Muscle layer of duodenum (tissue), 2 donors: ENCODE results near the gene MACO1.

Experiments
- H3K27ac ChIP-seq: one replicate; pipeline ENCODE4 v1.7.0; 2013; ENCODE audit warnings: mild to moderate bottlenecking, low read length
- H3K27me3 ChIP-seq: one replicate; pipeline ENCODE4 v1.7.0; 2013; ENCODE audit warnings: low read depth, mild to moderate bottlenecking, control low read depth, low read length
- H3K36me3 ChIP-seq, 2 donors: one replicate each; pipeline ENCODE4 v1.7.0; 2013; ENCODE audit warnings: low read length in 2 of 2, control low read depth in 1 of 2, mild to moderate bottlenecking in 1 of 2; ENCODE audit not compliant: insufficient read depth in 2 of 2, control insufficient read depth in 1 of 2
- H3K4me1 ChIP-seq, 2 donors: one replicate each; pipeline ENCODE4 v1.7.0; 2013; ENCODE audit warnings: low read length in 2 of 2, mild to moderate bottlenecking in 2 of 2, control low read depth in 1 of 2, moderate library complexity in 1 of 2; ENCODE audit not compliant: insufficient read depth in 2 of 2, control insufficient read depth in 1 of 2
- H3K4me3 ChIP-seq, 2 donors: one replicate each; pipeline ENCODE4 v1.7.0; 2013; ENCODE audit warnings: low read length in 2 of 2, low read depth in 1 of 2, mild to moderate bottlenecking in 1 of 2
- H3K9me3 ChIP-seq, 2 donors: one replicate each; pipeline ENCODE4 v1.7.0; 2013; ENCODE audit warnings: low read length in 2 of 2, control low read depth in 1 of 2, mild to moderate bottlenecking in 1 of 2; ENCODE audit not compliant: control insufficient read depth in 1 of 2
- donor health status: healthy.

MACO1 gene

DNA sequence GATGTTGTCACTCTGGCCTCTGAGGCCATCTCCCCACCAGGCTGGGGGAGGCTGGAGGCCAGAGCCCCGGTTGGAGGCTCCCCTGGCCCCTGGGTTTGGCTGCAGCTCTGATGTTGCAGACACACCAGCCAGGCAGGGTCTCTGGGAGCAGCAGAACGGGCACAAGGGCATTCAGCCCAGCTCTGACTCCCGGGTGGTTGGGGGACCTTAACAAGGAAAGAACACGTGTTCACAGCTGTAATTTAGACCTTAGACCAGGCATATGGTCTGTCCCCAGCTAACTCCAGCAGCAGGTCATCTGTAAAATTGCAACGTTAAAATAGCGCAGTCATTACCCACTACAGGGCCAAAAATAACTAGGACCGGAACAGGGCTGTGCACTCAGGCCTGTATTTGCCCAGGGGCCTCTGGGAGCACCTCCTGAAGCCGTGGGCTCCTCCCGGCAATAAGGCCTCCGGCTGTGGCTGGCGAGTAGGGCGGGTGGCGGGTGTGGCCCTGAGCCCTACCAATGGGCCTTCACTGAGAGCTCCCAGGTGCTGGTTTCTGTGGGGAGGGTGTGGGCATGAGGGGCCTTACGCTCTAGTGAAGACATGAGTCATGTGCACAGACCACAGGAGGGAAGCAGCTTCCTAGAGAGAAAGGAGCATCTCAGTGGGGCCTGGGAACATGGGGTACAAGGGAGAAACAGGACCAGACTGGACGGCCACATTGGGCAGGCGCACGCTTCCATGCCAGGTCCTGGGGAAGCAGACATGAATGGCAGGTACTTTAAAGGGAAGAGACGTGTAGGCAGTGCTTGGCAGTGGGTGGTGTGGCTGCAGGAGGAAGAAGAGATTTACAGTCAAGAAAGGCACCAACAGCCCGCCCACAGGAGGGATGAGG is 118.8 kb downstream of the MACO1 start:
- Histone ChIP-seq H3K36me3 (no peaks in the 10 kb centered on the region), H3K4me1 (peaks cover 11 to 39% of the 10 kb centered on the region in 2 donors), H3K9me3 (no peaks in the 10 kb centered on the region), H3K27me3 (no peaks in the 10 kb centered on the region), H3K4me3 (no peak overlapping the region), H3K27ac (peak overlapping the region; percentile 9)
